WTC11 (cell line): ENCODE results near the gene KIF5C. TPM values are rescaled to one million over a fixed set of nuclear protein-coding genes. Genes with fewer than 3 reads are reported as not detected.

Source experiments
- ATAC-seq: fragments of 200-7000 bp; cut with Tn5 transposase; 2 replicates; pipeline ENCODE4 v1.10.0; 2021; ENCODE audit warnings: mild to moderate bottlenecking, moderate library complexity
- CTCF ChIA-PET: fragments of 300-600 bp; sonication (Branson Sonifier 250); formaldehyde crosslinking; loops from one replicate; lab custom pipeline; 2021; ENCODE audit warnings: antibody characterized with exemption; lab: Charles Lee
- POLR2A ChIA-PET: fragments of 350-600 bp; sonication (Branson Sonifier 250); formaldehyde crosslinking; loops from one replicate; lab custom pipeline; 2021; ENCODE audit warnings: antibody characterized with exemption; lab: Charles Lee
- DNase-seq: peaks from one replicate; pipeline ENCODE4 v3.0.0; 2021; ENCODE audit warnings: low spot score
- H3K27ac Mint-ChIP-seq: 2 replicates; pipeline ENCODE4 v1.8.0; 2021; ENCODE audit warnings: mixed read lengths
- H3K27me3 Mint-ChIP-seq: 2 replicates; pipeline ENCODE4 v1.8.0; 2021; ENCODE audit warnings: low read depth, mild to moderate bottlenecking, moderate library complexity, mixed read lengths
- H3K36me3 Mint-ChIP-seq: 2 replicates; pipeline ENCODE4 v1.8.0; 2021; ENCODE audit warnings: mixed read lengths
- H3K4me1 Mint-ChIP-seq: 2 replicates; pipeline ENCODE4 v1.8.0; 2022; ENCODE audit warnings: mixed read lengths
- H3K4me3 Mint-ChIP-seq: 2 replicates; pipeline ENCODE4 v1.8.0; 2021; ENCODE audit warnings: mild to moderate bottlenecking, moderate library complexity, mixed read lengths
- H3K9me3 Mint-ChIP-seq: 2 replicates; pipeline ENCODE4 v1.8.0; 2021; ENCODE audit warnings: mixed read lengths
- CREM ChIP-seq: sonication (generic); formaldehyde crosslinking; IDR thresholded peaks from 2 replicates; pipeline ENCODE4 v1.8.1; 2022; ENCODE audit warnings: mild to moderate bottlenecking, missing genetic modification reagents, moderate library complexity
- ELF4 ChIP-seq: sonication (generic); formaldehyde crosslinking; IDR thresholded peaks from 2 replicates; pipeline ENCODE4 v1.8.1; 2022; ENCODE audit warnings: low read depth, mild to moderate bottlenecking, moderate library complexity, missing genetic modification reagents
- ESRRA ChIP-seq: sonication (generic); formaldehyde crosslinking; IDR thresholded peaks from 2 replicates; pipeline ENCODE4 v1.8.1; 2022; ENCODE audit warnings: mild to moderate bottlenecking, missing genetic modification reagents, borderline replicate concordance
- HMGA2 ChIP-seq: fragments of 250-450 bp; sonication (Bioruptor Pico); IDR thresholded peaks from 2 replicates; pipeline ENCODE4 v1.4.0; 2021; ENCODE audit warnings: mild to moderate bottlenecking, moderate library complexity
- JAZF1 ChIP-seq: fragments of 250-450 bp; sonication (Bioruptor Pico); IDR thresholded peaks from 2 replicates; pipeline ENCODE4 v1.9.0; 2021; ENCODE audit warnings: moderate library complexity, mild to moderate bottlenecking, inconsistent platforms
- JUN ChIP-seq: sonication (generic); formaldehyde crosslinking; IDR thresholded peaks from 2 replicates; pipeline ENCODE4 v1.8.0; 2023; ENCODE audit warnings: mild to moderate bottlenecking, missing genetic modification reagents
- MYBL2 ChIP-seq: sonication (generic); formaldehyde crosslinking; IDR thresholded peaks from 2 replicates; pipeline ENCODE4 v1.8.1; 2023; ENCODE audit warnings: mild to moderate bottlenecking, moderate library complexity, missing genetic modification reagents
- NFYB ChIP-seq: sonication (generic); formaldehyde crosslinking; conservative IDR thresholded peaks from 2 replicates; pipeline ENCODE4 v1.8.0; 2022; ENCODE audit warnings: low read depth, missing genetic modification reagents
- SMAD3 ChIP-seq: sonication (generic); formaldehyde crosslinking; IDR thresholded peaks from 2 replicates; pipeline ENCODE4 v1.8.0; 2022; ENCODE audit warnings: missing genetic modification reagents, mild to moderate bottlenecking, borderline replicate concordance
- SP1 ChIP-seq: sonication (generic); formaldehyde crosslinking; conservative IDR thresholded peaks from 2 replicates; pipeline ENCODE4 v1.8.1; 2022; ENCODE audit warnings: missing genetic modification reagents
- ZNF121 ChIP-seq: sonication (generic); formaldehyde crosslinking; IDR thresholded peaks from 2 replicates; pipeline ENCODE4 v1.8.0; 2023; ENCODE audit warnings: missing genetic modification reagents
- ZNF263 ChIP-seq: sonication (generic); formaldehyde crosslinking; IDR thresholded peaks from 2 replicates; pipeline ENCODE4 v1.8.1; 2022; ENCODE audit warnings: low read depth, mild to moderate bottlenecking, moderate library complexity, missing genetic modification reagents
- ZNF396 ChIP-seq: fragments of 250-450 bp; sonication (Bioruptor Pico); IDR thresholded peaks from 2 replicates; pipeline ENCODE4 v1.8.0; 2021; ENCODE audit warnings: mild to moderate bottlenecking, moderate library complexity, borderline replicate concordance
- ZNF416 ChIP-seq: fragments of 250-450 bp; sonication (Bioruptor Pico); IDR thresholded peaks from 2 replicates; pipeline ENCODE4 v1.9.0; 2021; ENCODE audit warnings: mild to moderate bottlenecking, inconsistent platforms
- total RNA-seq: library from RNA; stranded (reverse); gene quantifications from 3 replicates; pipeline ENCODE4 v1.2.3, GENCODE V29; 2021
- TF ChIP-seq, protein P1 (sequence below): sonication (generic); formaldehyde crosslinking; IDR thresholded peaks from 2 replicates; pipeline ENCODE4 v1.8.0; 2022; ENCODE audit warnings: mild to moderate bottlenecking, missing genetic modification reagents
- TF ChIP-seq, protein P2 (sequence below): sonication (generic); formaldehyde crosslinking; IDR thresholded peaks from 2 replicates; pipeline ENCODE4 v1.8.0; 2023; ENCODE audit warnings: missing genetic modification reagents, mild to moderate bottlenecking, borderline replicate concordance
- TF ChIP-seq, protein P3 (sequence below): sonication (generic); formaldehyde crosslinking; IDR thresholded peaks from 2 replicates; pipeline ENCODE4 v1.8.1; 2022; ENCODE audit warnings: low read depth, mild to moderate bottlenecking, moderate library complexity, missing genetic modification reagents, borderline replicate concordance
- TF ChIP-seq, protein P4 (sequence below): fragments of 250-450 bp; sonication (Bioruptor Pico); IDR thresholded peaks from 2 replicates; pipeline ENCODE4 v1.9.0; 2021; ENCODE audit warnings: mild to moderate bottlenecking
- TF ChIP-seq, protein P5 (sequence below): sonication (generic); formaldehyde crosslinking; IDR thresholded peaks from 2 replicates; pipeline ENCODE4 v1.8.1; 2022; ENCODE audit warnings: low read depth, missing genetic modification reagents, borderline replicate concordance
- TF ChIP-seq, protein P6 (sequence below): fragments of 250-450 bp; sonication (Bioruptor Pico); conservative IDR thresholded peaks from 2 replicates; pipeline ENCODE4 v1.9.0; 2021; ENCODE audit warnings: mild to moderate bottlenecking

Gene KIF5C
- total RNA-seq, 1 experiment from 2014 or later = 73.5 TPM

DNA sequence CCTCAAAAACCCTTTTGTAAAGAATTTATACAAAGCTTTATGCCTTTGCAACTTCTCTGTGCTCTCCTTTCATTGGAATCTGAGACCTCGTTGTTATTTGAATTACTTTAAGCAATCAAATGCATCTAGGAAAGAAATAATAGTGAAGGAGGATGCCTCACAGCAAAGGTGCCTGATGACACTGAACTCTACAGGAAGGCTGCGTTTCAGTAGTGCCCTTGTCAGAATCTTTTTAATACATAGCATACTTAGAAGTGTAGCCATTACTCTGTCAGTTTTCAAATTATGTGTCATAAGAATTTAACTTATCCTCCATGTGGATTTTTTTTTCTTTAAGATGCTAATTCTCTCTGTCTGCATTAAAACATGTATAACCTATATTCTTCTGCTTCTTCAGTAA lies 153.9 kb downstream of the KIF5C start:
- no peaks in the 10 kb centered on the region for H3K36me3 Mint-ChIP-seq
- H3K27ac Mint-ChIP-seq = no peak overlapping the region
- DNase-seq (no peak), ATAC-seq (no peak)
- TF ChIP-seq, protein P1, sequence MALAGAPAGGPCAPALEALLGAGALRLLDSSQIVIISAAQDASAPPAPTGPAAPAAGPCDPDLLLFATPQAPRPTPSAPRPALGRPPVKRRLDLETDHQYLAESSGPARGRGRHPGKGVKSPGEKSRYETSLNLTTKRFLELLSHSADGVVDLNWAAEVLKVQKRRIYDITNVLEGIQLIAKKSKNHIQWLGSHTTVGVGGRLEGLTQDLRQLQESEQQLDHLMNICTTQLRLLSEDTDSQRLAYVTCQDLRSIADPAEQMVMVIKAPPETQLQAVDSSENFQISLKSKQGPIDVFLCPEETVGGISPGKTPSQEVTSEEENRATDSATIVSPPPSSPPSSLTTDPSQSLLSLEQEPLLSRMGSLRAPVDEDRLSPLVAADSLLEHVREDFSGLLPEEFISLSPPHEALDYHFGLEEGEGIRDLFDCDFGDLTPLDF (CRISPR knock-in tag) = no peak
- TF ChIP-seq, protein P2, sequence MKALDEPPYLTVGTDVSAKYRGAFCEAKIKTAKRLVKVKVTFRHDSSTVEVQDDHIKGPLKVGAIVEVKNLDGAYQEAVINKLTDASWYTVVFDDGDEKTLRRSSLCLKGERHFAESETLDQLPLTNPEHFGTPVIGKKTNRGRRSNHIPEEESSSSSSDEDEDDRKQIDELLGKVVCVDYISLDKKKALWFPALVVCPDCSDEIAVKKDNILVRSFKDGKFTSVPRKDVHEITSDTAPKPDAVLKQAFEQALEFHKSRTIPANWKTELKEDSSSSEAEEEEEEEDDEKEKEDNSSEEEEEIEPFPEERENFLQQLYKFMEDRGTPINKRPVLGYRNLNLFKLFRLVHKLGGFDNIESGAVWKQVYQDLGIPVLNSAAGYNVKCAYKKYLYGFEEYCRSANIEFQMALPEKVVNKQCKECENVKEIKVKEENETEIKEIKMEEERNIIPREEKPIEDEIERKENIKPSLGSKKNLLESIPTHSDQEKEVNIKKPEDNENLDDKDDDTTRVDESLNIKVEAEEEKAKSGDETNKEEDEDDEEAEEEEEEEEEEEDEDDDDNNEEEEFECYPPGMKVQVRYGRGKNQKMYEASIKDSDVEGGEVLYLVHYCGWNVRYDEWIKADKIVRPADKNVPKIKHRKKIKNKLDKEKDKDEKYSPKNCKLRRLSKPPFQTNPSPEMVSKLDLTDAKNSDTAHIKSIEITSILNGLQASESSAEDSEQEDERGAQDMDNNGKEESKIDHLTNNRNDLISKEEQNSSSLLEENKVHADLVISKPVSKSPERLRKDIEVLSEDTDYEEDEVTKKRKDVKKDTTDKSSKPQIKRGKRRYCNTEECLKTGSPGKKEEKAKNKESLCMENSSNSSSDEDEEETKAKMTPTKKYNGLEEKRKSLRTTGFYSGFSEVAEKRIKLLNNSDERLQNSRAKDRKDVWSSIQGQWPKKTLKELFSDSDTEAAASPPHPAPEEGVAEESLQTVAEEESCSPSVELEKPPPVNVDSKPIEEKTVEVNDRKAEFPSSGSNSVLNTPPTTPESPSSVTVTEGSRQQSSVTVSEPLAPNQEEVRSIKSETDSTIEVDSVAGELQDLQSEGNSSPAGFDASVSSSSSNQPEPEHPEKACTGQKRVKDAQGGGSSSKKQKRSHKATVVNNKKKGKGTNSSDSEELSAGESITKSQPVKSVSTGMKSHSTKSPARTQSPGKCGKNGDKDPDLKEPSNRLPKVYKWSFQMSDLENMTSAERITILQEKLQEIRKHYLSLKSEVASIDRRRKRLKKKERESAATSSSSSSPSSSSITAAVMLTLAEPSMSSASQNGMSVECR = no peak
- TF ChIP-seq ESRRA (CRISPR knock-in tag) (no peak), JUN (no peak), MYBL2 (CRISPR knock-in tag) (no peak), CREM (CRISPR knock-in tag) (no peak), ZNF396 (CRISPR knock-in tag) (no peak)
- ChIA-PET POLR2A (interaction anchor here (0.5 kb wide), 1 partner anchor 426 kb away, joined by 3 read pairs; no protein-coding TSS in a partner anchor), CTCF (interaction anchor here (1.1 to 11.8 kb wide), 3 partner anchors 10 to 284 kb away, joined by 3 to 104 read pairs (median 11); partner anchors contain the start of gene LYPD6B)
- H3K4me3 Mint-ChIP-seq = no peak overlapping the region
- no peaks in the 10 kb centered on the region for H3K27me3 Mint-ChIP-seq
- H3K9me3 Mint-ChIP-seq = no peaks in the 10 kb centered on the region
- peaks cover 41% of the 10 kb centered on the region for H3K4me1 Mint-ChIP-seq

DNA sequence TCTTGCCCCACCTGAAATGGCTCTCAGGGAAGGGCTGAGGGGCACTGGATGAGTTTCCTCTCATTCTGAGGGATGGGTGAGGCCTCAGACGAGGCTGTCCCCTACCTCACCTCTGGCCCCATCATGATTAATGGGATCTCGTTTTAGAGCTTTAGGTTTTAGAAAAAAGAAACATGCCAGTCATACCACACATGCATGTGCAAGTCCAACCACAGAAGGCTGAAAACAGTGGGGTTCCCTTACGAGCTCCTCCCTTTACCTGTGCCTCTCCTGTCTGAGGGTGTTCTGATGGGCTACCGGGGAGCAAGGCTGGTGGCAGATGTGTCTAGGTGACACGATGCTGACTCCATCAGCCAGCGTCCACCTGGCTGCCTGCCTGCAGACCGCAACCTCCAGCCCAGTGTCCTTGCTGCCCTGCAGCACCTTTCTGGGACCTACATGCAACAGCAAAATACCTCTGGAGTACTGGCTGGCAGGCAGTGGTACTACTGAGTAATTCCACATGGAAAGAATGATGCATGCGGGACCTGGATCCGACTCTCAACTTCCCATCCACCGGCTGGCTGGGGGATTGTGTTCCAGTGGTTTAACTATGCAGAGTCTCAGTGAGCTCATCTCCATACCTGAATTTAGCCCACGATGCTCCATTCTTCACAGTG lies 154.4 kb downstream of the KIF5C start:
- H3K9me3 Mint-ChIP-seq = no peaks in the 10 kb centered on the region
- CTCF ChIA-PET = interaction anchor here (1.1 to 11.8 kb wide), 3 partner anchors 9 to 283 kb away, joined by 3 to 104 read pairs (median 11); partner anchors contain the start of gene LYPD6B
- no peak; the same call in none of the 2 replicates for ATAC-seq
- no peaks in the 10 kb centered on the region for H3K27me3 Mint-ChIP-seq
- POLR2A ChIA-PET = interaction anchor here (0.5 kb wide), 1 partner anchor 426 kb away, joined by 3 read pairs; no protein-coding TSS in a partner anchor
- H3K4me3 Mint-ChIP-seq = no peak overlapping the region
- peaks cover 44% of the 10 kb centered on the region for H3K4me1 Mint-ChIP-seq
- no peak for DNase-seq
- no peaks in the 10 kb centered on the region for H3K36me3 Mint-ChIP-seq
- H3K27ac Mint-ChIP-seq = no peak overlapping the region
- TF ChIP-seq NFYB (no peak), ZNF416 (CRISPR knock-in tag) (no peak), ELF4 (CRISPR knock-in tag) (no peak), SMAD3 (CRISPR knock-in tag) (no peak), HMGA2 (CRISPR knock-in tag) (no peak), ZNF121 (CRISPR knock-in tag) (no peak), JAZF1 (CRISPR knock-in tag) (no peak), ZNF263 (CRISPR knock-in tag) (no peak), SP1 (CRISPR knock-in tag) (no peak)
- TF ChIP-seq, protein P3, sequence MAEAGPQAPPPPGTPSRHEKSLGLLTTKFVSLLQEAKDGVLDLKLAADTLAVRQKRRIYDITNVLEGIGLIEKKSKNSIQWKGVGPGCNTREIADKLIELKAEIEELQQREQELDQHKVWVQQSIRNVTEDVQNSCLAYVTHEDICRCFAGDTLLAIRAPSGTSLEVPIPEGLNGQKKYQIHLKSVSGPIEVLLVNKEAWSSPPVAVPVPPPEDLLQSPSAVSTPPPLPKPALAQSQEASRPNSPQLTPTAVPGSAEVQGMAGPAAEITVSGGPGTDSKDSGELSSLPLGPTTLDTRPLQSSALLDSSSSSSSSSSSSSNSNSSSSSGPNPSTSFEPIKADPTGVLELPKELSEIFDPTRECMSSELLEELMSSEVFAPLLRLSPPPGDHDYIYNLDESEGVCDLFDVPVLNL (CRISPR knock-in tag) = no peak
- TF ChIP-seq, protein P4, sequence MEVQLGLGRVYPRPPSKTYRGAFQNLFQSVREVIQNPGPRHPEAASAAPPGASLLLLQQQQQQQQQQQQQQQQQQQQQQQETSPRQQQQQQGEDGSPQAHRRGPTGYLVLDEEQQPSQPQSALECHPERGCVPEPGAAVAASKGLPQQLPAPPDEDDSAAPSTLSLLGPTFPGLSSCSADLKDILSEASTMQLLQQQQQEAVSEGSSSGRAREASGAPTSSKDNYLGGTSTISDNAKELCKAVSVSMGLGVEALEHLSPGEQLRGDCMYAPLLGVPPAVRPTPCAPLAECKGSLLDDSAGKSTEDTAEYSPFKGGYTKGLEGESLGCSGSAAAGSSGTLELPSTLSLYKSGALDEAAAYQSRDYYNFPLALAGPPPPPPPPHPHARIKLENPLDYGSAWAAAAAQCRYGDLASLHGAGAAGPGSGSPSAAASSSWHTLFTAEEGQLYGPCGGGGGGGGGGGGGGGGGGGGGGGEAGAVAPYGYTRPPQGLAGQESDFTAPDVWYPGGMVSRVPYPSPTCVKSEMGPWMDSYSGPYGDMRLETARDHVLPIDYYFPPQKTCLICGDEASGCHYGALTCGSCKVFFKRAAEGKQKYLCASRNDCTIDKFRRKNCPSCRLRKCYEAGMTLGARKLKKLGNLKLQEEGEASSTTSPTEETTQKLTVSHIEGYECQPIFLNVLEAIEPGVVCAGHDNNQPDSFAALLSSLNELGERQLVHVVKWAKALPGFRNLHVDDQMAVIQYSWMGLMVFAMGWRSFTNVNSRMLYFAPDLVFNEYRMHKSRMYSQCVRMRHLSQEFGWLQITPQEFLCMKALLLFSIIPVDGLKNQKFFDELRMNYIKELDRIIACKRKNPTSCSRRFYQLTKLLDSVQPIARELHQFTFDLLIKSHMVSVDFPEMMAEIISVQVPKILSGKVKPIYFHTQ (CRISPR knock-in tag) = no peak
- TF ChIP-seq, protein P5, sequence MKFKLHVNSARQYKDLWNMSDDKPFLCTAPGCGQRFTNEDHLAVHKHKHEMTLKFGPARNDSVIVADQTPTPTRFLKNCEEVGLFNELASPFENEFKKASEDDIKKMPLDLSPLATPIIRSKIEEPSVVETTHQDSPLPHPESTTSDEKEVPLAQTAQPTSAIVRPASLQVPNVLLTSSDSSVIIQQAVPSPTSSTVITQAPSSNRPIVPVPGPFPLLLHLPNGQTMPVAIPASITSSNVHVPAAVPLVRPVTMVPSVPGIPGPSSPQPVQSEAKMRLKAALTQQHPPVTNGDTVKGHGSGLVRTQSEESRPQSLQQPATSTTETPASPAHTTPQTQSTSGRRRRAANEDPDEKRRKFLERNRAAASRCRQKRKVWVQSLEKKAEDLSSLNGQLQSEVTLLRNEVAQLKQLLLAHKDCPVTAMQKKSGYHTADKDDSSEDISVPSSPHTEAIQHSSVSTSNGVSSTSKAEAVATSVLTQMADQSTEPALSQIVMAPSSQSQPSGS (CRISPR knock-in tag) = no peak
- TF ChIP-seq, protein P6, sequence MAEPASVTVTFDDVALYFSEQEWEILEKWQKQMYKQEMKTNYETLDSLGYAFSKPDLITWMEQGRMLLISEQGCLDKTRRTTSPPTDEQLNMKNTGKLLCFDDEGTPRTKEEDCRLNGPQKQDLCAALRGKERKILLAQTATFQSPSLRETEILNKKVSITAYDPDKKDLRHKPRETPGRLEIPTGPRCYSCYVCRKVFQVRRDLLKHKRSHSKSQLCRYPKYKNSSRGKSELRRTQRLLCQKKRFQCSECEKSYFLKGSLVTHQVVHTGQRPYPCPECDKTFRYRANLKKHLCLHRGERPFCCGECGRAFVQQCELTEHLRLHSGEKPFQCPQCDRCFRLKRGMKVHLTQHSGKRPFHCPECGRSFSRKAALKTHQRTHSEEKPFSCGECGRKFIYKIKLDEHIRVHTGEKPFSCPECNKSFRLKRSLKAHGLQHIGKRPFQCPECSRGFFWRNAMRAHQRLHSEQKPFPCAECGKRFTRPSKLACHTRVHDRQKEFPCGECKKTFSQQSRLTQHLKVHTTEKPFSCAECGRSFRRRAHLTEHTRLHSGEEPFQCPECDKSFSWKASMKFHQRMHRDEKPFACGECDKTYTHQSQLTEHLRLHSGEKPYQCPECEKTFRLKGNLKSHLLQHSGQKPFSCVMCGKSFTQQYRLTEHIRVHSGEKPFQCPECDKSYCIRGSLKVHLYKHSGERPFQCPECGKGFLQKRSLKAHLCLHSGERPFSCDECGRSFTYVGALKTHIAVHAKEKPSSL (CRISPR knock-in tag) = no peak
